ENCODE results near the gene WDR89.

DNA sequence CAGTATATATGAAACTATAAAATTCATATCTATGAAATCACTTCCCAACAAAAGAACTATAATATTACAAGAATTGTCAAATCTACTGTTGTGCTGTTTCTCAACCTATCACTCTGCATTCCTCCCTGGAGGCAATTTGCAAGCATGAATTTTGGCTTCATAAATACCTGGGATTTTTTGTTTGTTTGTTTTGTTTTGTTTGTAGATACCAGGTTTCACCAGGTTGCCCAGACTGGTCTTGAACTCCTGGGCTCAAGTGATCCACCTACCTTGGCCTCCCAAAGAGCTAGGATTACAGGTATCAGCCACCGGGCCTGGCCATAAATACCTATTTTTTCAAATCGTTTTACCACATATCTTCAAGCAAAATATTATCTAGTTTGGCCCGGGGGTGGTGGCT lies 47.5 kb upstream of the WDR89 start:
- TF ChIP-seq, protein P1, sequence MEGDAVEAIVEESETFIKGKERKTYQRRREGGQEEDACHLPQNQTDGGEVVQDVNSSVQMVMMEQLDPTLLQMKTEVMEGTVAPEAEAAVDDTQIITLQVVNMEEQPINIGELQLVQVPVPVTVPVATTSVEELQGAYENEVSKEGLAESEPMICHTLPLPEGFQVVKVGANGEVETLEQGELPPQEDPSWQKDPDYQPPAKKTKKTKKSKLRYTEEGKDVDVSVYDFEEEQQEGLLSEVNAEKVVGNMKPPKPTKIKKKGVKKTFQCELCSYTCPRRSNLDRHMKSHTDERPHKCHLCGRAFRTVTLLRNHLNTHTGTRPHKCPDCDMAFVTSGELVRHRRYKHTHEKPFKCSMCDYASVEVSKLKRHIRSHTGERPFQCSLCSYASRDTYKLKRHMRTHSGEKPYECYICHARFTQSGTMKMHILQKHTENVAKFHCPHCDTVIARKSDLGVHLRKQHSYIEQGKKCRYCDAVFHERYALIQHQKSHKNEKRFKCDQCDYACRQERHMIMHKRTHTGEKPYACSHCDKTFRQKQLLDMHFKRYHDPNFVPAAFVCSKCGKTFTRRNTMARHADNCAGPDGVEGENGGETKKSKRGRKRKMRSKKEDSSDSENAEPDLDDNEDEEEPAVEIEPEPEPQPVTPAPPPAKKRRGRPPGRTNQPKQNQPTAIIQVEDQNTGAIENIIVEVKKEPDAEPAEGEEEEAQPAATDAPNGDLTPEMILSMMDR (IDR thresholded peaks at IDR 0.05), result no peak
- TF ChIP-seq POLR2A (IDR thresholded peaks at IDR 0.05), result no peak

All from body of pancreas (tissue), 4 donors.